AG04449 (cell line): ENCODE data around the gene TINAG.

Source experiments
- CTCF ChIA-PET: fragments of 350-600 bp; formaldehyde crosslinking; extraction: SDS; loops from one replicate; lab custom pipeline; 2021; ENCODE audit warnings: antibody characterized with exemption; lab: Yijun Ruan, JAX
- POLR2A ChIA-PET: fragments of 400-600, 350-600 bp; formaldehyde crosslinking; extraction: SDS; loops from one replicate; lab custom pipeline; 2020; ENCODE audit warnings: antibody characterized with exemption, inconsistent platforms; lab: Yijun Ruan, JAX
- DNase-seq: peaks from one replicate; pipeline ENCODE4 v3.0.0-alpha.2; 2010; ENCODE audit warnings: low read depth, low spot score
- H3K4me3 ChIP-seq: 2 replicates; pipeline ENCODE4 v1.5.1; 2011; ENCODE audit warnings: low read depth, mild to moderate bottlenecking, control low read depth, low read length
- CTCF ChIP-seq: IDR thresholded peaks from one replicate; pipeline ENCODE4 v1.5.1; 2011; ENCODE audit warnings: mild to moderate bottlenecking, moderate library complexity, low read length, control low read depth, inconsistent platforms; ENCODE audit not compliant: insufficient read depth; ENCODE audit errors: missing control alignments

The TINAG gene

GRCh38 chr6:54361188-54361587 is 52.9 kb downstream of the TINAG start:
- POLR2A ChIA-PET: no interaction called here
- no peak for TF ChIP-seq CTCF
- no peak for DNase-seq
- no peak overlapping the region for H3K4me3 ChIP-seq
- CTCF ChIA-PET: interaction anchor here (0.6 kb wide), 1 partner anchor 375 kb away, joined by 3 read pairs; no protein-coding TSS in a partner anchor

- ChIA-PET CTCF (interaction anchor here (0.6 kb wide), 1 partner anchor 376 kb away, joined by 3 read pairs; no protein-coding TSS in a partner anchor), POLR2A (no interaction called here)
- TF ChIP-seq CTCF: no peak
- H3K4me3 ChIP-seq: no peak overlapping the region
- no peak for DNase-seq
These were observed 53.5 kb downstream of the TINAG start for GRCh38 chr6:54361734-54362133.

- CTCF ChIA-PET: no interaction called here
- DNase-seq: no peak
These were observed 58.6 kb downstream of the TINAG start for GRCh38 chr6:54366667-54367327.

GRCh38 chr6:54377776-54378175 is 69.5 kb downstream of the TINAG start:
- ChIA-PET POLR2A (no interaction called here), CTCF (no interaction called here)
- no peak for TF ChIP-seq CTCF
- DNase-seq: no peak
- H3K4me3 ChIP-seq: no peak overlapping the region

More at GRCh38 chr6:54366667-54367327, 58.6 kb downstream of the TINAG start:
- POLR2A ChIA-PET: no interaction called here
- no peak for TF ChIP-seq CTCF
- no peak overlapping the region for H3K4me3 ChIP-seq

- no peak overlapping the region for H3K4me3 ChIP-seq
- POLR2A ChIA-PET: no interaction called here
- no peak for TF ChIP-seq CTCF
- no peak for DNase-seq
- CTCF ChIA-PET: no interaction called here
These were observed 78.1 kb downstream of the TINAG start for GRCh38 chr6:54386295-54386694.

GRCh38 chr6:54390362-54390761 is 82.1 kb downstream of the TINAG start:
- DNase-seq: no peak
- POLR2A ChIA-PET: no interaction called here
- CTCF ChIA-PET: no interaction called here
- H3K4me3 ChIP-seq: no peak overlapping the region
- no peak for TF ChIP-seq CTCF
